Measurements from ENCODE around the gene DISC1.

Gene DISC1

DNA sequence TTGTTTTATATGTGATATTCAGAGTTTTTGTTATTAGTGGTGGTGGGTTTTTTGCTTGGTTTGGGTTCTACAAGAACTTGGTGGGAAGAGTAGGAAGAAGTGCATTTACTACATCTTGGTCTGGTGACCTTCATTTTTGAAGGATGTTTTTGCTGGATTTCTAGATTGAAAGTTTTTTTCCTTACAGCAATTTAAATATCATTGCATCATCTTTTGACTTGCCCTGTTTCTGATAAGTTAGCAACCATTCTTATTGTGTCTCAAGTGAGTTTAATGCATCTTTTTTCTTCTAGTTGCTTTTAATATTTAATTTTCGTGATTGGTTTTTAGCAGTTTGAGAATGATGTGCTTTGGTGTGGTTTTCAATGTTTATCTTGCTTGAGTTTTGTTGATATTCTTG, 447.7 kb downstream of the DISC1 start:
- Histone ChIP-seq H3K9ac (ENCODE audit: low read length) (no peak overlapping the region), H3K36me3 (ENCODE audit: low read length) (no peaks in the 10 kb centered on the region), H2AFZ (ENCODE audit: low read depth, low read length, severe bottlenecking) (no peak overlapping the region), H3K9me3 (ENCODE audit: insufficient read depth, low read length) (no peaks in the 10 kb centered on the region), H3K4me2 (ENCODE audit: low read depth, low read length, poor library complexity, severe bottlenecking) (no peak overlapping the region), H4K20me1 (ENCODE audit: low read depth, low read length) (no peaks in the 10 kb centered on the region), H3K9me2 (replicated peaks; ENCODE audit: insufficient read depth, low read length) (no peaks in the 10 kb centered on the region), H3K79me2 (ENCODE audit: insufficient read depth, low read length) (no peaks in the 10 kb centered on the region), H3K27me3 (ENCODE audit: low read length) (no peaks in the 10 kb centered on the region), H3K27ac (ENCODE audit: low read depth, low read length) (no peak overlapping the region), H3F3A (ENCODE audit: insufficient read depth) (no peaks in the 10 kb centered on the region), H3K4me3 (ENCODE audit: insufficient read depth, low read length, poor library complexity, severe bottlenecking) (no peak overlapping the region)
- TF ChIP-seq, protein P1, sequence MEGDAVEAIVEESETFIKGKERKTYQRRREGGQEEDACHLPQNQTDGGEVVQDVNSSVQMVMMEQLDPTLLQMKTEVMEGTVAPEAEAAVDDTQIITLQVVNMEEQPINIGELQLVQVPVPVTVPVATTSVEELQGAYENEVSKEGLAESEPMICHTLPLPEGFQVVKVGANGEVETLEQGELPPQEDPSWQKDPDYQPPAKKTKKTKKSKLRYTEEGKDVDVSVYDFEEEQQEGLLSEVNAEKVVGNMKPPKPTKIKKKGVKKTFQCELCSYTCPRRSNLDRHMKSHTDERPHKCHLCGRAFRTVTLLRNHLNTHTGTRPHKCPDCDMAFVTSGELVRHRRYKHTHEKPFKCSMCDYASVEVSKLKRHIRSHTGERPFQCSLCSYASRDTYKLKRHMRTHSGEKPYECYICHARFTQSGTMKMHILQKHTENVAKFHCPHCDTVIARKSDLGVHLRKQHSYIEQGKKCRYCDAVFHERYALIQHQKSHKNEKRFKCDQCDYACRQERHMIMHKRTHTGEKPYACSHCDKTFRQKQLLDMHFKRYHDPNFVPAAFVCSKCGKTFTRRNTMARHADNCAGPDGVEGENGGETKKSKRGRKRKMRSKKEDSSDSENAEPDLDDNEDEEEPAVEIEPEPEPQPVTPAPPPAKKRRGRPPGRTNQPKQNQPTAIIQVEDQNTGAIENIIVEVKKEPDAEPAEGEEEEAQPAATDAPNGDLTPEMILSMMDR (IDR thresholded peaks at IDR 0.05; ENCODE audit: insufficient read depth, low read length, poor library complexity, severe bottlenecking), result no peak
- TF ChIP-seq EZH2phosphoT487 (conservative IDR thresholded peaks at IDR 0.05; ENCODE audit: low read length), result no peak

DNA sequence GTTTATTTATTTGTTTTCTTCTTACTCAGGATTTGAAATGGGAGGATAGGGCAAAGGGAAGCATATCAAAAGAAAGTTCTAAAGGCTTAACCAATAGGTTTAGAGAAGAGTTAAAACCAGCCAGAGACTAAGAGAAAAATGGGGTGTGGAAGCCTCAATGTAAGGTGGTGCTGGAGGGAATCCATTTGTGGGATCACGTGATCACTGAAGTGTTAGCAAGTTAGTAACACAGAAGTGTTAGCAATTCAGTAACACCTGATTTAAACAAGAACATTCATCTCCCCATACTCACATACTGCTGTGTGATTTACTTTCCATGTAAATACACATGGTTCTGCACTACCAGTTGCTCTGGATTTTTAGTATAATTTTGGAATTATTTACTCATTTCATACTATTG, 451.2 kb downstream of the DISC1 start:
- Histone ChIP-seq H3K4me2 (ENCODE audit: low read depth, low read length, poor library complexity, severe bottlenecking) (no peak overlapping the region), H3K9ac (ENCODE audit: low read length) (no peak overlapping the region), H3K4me3 (ENCODE audit: insufficient read depth, low read length, poor library complexity, severe bottlenecking) (no peak overlapping the region), H4K20me1 (ENCODE audit: low read depth, low read length) (no peaks in the 10 kb centered on the region), H3K36me3 (ENCODE audit: low read length) (no peaks in the 10 kb centered on the region), H3K9me2 (replicated peaks; ENCODE audit: insufficient read depth, low read length) (no peaks in the 10 kb centered on the region), H3F3A (ENCODE audit: insufficient read depth) (no peaks in the 10 kb centered on the region), H2AFZ (ENCODE audit: low read depth, low read length, severe bottlenecking) (no peak overlapping the region), H3K79me2 (ENCODE audit: insufficient read depth, low read length) (no peaks in the 10 kb centered on the region), H3K27me3 (ENCODE audit: low read length) (no peaks in the 10 kb centered on the region), H3K9me3 (ENCODE audit: insufficient read depth, low read length) (no peaks in the 10 kb centered on the region), H3K27ac (ENCODE audit: low read depth, low read length) (no peak overlapping the region)
- TF ChIP-seq, protein P1 (IDR thresholded peaks at IDR 0.05; ENCODE audit: insufficient read depth, low read length, poor library complexity, severe bottlenecking), result no peak
- no peak for TF ChIP-seq EZH2phosphoT487 (conservative IDR thresholded peaks at IDR 0.05; ENCODE audit: low read length)

DNA sequence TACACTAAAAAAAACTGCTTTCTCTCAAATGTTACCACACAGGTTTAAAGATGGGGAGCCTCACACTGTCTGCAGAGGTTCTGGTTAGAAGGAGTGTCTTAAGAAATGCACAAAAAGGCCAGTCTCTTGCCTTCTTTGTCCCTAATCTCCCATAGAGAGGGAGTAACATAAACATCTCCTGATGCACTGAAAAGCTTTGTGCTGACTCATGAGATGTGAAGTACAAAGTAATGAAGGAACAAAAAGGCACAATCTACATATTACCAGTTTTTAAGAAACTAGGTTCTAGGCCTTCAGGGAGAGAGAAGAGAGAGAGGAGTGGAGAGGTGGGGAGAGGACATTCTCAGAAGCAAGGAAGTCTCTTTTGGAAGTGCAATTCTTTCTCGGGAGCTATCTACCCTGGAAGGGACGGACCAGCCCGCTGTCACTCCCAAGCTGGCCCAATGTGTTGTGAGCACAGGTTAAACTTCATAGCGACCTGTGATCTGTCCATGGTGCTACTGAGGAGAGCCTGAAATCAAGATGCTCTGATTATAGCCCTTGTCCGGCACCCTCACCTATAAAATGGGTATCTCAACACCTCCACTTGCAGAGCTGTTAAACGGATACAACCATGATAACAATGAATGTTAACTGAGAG, 458.1 kb downstream of the DISC1 start:
- H2AFZ ChIP-seq (ENCODE audit: low read depth, low read length, severe bottlenecking), result no peak overlapping the region
- no peaks in the 10 kb centered on the region for H4K20me1 ChIP-seq (ENCODE audit: low read depth, low read length)
- H3K9me2 ChIP-seq (replicated peaks; ENCODE audit: insufficient read depth, low read length), result no peaks in the 10 kb centered on the region
- no peak overlapping the region for H3K9ac ChIP-seq (ENCODE audit: low read length)
- no peaks in the 10 kb centered on the region for H3K36me3 ChIP-seq (ENCODE audit: low read length)
- no peaks in the 10 kb centered on the region for H3F3A ChIP-seq (ENCODE audit: insufficient read depth)
- no peaks in the 10 kb centered on the region for H3K9me3 ChIP-seq (ENCODE audit: insufficient read depth, low read length)
- no peaks in the 10 kb centered on the region for H3K79me2 ChIP-seq (ENCODE audit: insufficient read depth, low read length)
- H3K27ac ChIP-seq (ENCODE audit: low read depth, low read length), result no peak overlapping the region
- H3K4me3 ChIP-seq (ENCODE audit: insufficient read depth, low read length, poor library complexity, severe bottlenecking), result no peak overlapping the region
- TF ChIP-seq EZH2phosphoT487 (conservative IDR thresholded peaks at IDR 0.05; ENCODE audit: low read length), result no peak
- TF ChIP-seq, protein P1 (IDR thresholded peaks at IDR 0.05; ENCODE audit: insufficient read depth, low read length, poor library complexity, severe bottlenecking), result no peak
- H3K4me2 ChIP-seq (ENCODE audit: low read depth, low read length, poor library complexity, severe bottlenecking), result no peak overlapping the region
- H3K27me3 ChIP-seq (ENCODE audit: low read length), result no peaks in the 10 kb centered on the region
